ENCODE data around the gene SMYD4.
"Not testable (repeated sequence)": the region's sequence is repeated elsewhere in the genome, so short reads cannot be mapped to it uniquely, and the experiment has no call there.

GRCh38 chr17:1741899-1742298, 87.8 kb downstream of the SMYD4 start:
- not testable (repeated sequence) for TF ChIP-seq ZNF609 (CRISPR knock-in tag; IDR thresholded peaks at IDR 0.05; ENCODE audit: borderline replicate concordance); ZNF121 (CRISPR knock-in tag; conservative IDR thresholded peaks at IDR 0.05); STAT6 (CRISPR knock-in tag; IDR thresholded peaks at IDR 0.05); JUN (IDR thresholded peaks at IDR 0.05; ENCODE audit: borderline replicate concordance, low read depth, low read length); JUN (CRISPR knock-in tag; IDR thresholded peaks at IDR 0.05; ENCODE audit: borderline replicate concordance); CBX3 (IDR thresholded peaks at IDR 0.05; ENCODE audit: borderline replicate concordance in 1 of 2, low read length in 2 of 2); MXI1 (IDR thresholded peaks at IDR 0.05; ENCODE audit: low read depth, low read length)

All from K562 (cell line).